Activated CD4-positive, alpha-beta T cell treated with anti-CD3 and anti-CD28 coated beads, Interleukin-2, amount 10 ng/mL, durations not matched to agents 7 days and 5 days (primary cell): ENCODE measurements around the gene ZFAND3. TPM values are rescaled to one million over a fixed set of nuclear protein-coding genes. Genes with fewer than 3 reads are reported as not detected.

Source experiments
- CTCF ChIA-PET: fragments of 350-600 bp; sonication (Branson Sonifier 250); formaldehyde crosslinking; loops from one replicate; lab custom pipeline; 2021; ENCODE audit warnings: antibody characterized with exemption; lab: Charles Lee
- POLR2A ChIA-PET: fragments of 350-600 bp; sonication (Branson Sonifier 250); formaldehyde crosslinking; loops from one replicate; lab custom pipeline; 2021; ENCODE audit warnings: antibody characterized with exemption; lab: Charles Lee
- DNase-seq: peaks from one replicate; pipeline ENCODE4 v3.0.0-alpha.2; 2020
- H3K27ac Mint-ChIP-seq: one replicate; pipeline ENCODE4 v1.8.0; 2021; ENCODE audit warnings: mild to moderate bottlenecking, moderate library complexity, mixed read lengths
- H3K27me3 Mint-ChIP-seq: one replicate; pipeline ENCODE4 v1.8.0; 2021; ENCODE audit warnings: mixed read lengths
- H3K36me3 Mint-ChIP-seq: one replicate; pipeline ENCODE4 v1.8.0; 2021; ENCODE audit warnings: low read depth, mixed read lengths
- H3K4me1 Mint-ChIP-seq: one replicate; pipeline ENCODE4 v1.8.0; 2021; ENCODE audit warnings: mixed read lengths
- H3K4me3 Mint-ChIP-seq: one replicate; pipeline ENCODE4 v1.8.0; 2021; ENCODE audit warnings: mild to moderate bottlenecking, moderate library complexity, mixed read lengths
- H3K9me3 Mint-ChIP-seq: one replicate; pipeline ENCODE4 v1.8.0; 2021; ENCODE audit warnings: mixed read lengths
- total RNA-seq, 2 experiments: library from RNA; stranded (reverse); gene quantifications; one replicate each; pipeline ENCODE4 v1.2.3, GENCODE V29; 2021

ZFAND3 gene
- total RNA-seq, 2 experiments from 2014 or later = 27.4 to 34.7 TPM

DNA sequence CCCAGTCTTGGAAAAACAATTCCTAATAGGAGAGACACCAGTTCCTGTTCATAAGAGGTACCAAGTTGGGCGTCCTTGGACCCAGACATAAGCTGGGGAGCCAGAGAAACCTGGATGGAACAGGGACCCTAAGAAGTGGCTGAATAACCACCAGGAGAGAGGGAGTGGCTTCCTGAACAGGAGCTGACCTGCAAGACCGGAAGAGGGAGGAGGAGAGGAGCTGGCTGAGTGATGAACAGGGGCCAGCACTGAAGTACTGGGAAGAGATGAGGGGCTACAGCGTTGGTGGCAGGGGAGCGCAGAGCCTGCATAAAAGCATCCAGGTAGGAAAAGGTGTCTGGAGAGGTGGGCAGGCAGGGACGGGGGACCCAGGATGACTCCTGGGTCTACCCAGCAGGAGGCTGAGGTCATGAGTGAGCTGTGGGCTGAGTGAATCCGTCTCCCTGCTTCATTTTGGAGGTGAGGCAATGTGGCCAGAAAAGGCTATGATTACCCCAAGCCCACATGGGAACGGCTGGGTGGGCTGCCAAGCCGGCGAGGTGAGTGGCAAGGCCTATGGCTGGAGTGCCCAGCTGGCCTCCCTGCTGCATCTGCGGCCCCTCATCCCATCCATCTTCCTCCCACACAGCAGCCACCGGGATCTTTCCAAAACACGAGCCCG, 34.4 kb upstream of the ZFAND3 start:
- POLR2A ChIA-PET = no interaction called here
- H3K27ac Mint-ChIP-seq = no peak overlapping the region
- CTCF ChIA-PET = interaction anchor here (0.9 to 1.4 kb wide), 3 partner anchors 43 to 250 kb away, joined by 3 read pairs; no protein-coding TSS in a partner anchor
- peaks cover 15% of the 10 kb centered on the region for H3K4me1 Mint-ChIP-seq
- no peak overlapping the region for H3K4me3 Mint-ChIP-seq
- H3K36me3 Mint-ChIP-seq = no peaks in the 10 kb centered on the region
- no peaks in the 10 kb centered on the region for H3K9me3 Mint-ChIP-seq
- no peak for DNase-seq
- peaks cover 29% of the 10 kb centered on the region for H3K27me3 Mint-ChIP-seq

DNA sequence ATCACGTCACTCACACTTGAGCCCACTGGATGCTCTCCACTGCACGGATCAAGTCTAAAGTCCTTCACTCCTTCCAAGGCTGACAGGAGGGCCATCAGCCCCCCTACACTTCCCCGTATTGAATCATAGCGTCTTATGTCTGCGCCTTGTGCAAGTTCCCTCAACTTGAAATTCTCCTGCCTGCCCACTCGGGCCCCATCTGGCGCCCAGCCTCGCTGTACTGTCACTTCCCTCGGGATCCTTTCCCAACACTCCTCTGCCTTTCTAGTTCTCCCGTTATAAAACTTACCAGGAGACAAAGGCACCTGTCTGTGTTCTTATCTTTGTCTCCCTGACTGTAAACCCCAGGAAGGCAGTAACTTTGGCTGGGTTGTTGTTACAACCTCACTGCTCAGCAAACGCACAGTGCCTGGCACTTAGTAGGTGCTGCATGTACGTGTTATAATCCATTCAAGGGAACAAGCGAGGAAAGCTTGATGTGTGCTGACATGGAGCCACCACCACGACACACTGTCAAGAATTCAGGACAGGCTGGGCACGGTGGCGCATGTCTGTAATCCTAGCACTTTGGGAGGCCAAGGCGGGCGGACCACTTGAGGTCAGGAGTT, 33.8 kb upstream of the ZFAND3 start:
- no peak for DNase-seq
- peaks cover 29% of the 10 kb centered on the region for H3K27me3 Mint-ChIP-seq
- peaks cover 15% of the 10 kb centered on the region for H3K4me1 Mint-ChIP-seq
- CTCF ChIA-PET = interaction anchor here (0.9 kb wide), 1 partner anchor 42 kb away, joined by 3 read pairs; no protein-coding TSS in a partner anchor
- H3K9me3 Mint-ChIP-seq = no peaks in the 10 kb centered on the region
- H3K27ac Mint-ChIP-seq = no peak overlapping the region
- no peaks in the 10 kb centered on the region for H3K36me3 Mint-ChIP-seq
- POLR2A ChIA-PET = no interaction called here
- no peak overlapping the region for H3K4me3 Mint-ChIP-seq

DNA sequence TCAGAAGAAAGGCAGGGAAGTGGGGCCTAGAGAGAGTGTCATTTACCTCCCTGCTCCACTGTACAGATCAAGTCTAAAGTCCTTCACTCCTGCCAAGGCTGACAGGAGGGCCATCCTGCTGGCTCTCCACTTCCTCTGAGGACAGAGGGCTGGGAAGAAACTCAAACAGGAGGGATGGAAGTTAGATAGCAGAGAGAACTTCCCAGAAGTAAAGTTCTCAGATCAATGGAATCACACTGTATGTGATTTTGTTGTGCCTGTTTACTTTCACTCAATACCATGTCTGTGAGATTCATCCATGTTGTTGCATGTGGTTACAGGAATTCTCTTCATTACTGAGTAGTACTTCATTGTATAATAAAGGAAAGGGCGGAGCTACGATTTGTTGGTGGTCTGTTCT, 32.3 kb upstream of the ZFAND3 start:
- POLR2A ChIA-PET = interaction anchor here (0.7 kb wide), 1 partner anchor 10 kb away, joined by 3 read pairs; no protein-coding TSS in a partner anchor
- no peaks in the 10 kb centered on the region for H3K36me3 Mint-ChIP-seq
- no peaks in the 10 kb centered on the region for H3K9me3 Mint-ChIP-seq
- DNase-seq = no peak
- H3K4me1 Mint-ChIP-seq = peaks cover 21% of the 10 kb centered on the region
- peaks cover 29% of the 10 kb centered on the region for H3K27me3 Mint-ChIP-seq
- H3K27ac Mint-ChIP-seq = no peak overlapping the region
- CTCF ChIA-PET = interaction anchor here (0.9 to 1.4 kb wide), 2 partner anchors 693 to 933 kb away, joined by 3 read pairs; no protein-coding TSS in a partner anchor
- no peak overlapping the region for H3K4me3 Mint-ChIP-seq

DNA sequence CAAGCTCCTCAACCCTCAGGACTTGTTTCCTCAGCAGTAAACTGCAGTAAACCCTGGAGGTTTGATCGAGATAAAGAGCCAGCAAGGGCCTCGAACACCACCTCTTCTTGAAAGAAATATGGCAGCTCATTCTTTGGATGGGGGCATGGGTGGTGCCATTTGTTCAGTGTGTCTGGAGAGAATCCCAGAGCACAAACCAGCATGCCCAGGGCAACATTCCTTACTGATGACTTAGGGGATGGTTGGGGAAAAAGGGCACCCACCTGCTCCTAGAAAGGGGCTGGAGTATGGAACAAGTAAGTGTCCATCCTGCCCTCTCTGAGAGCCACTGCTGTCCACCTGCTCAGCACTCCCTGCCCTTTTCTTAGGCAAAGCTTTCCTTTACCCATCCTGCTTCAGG, 31.3 kb upstream of the ZFAND3 start:
- DNase-seq = no peak
- no peak overlapping the region for H3K4me3 Mint-ChIP-seq
- no peak overlapping the region for H3K27ac Mint-ChIP-seq
- H3K4me1 Mint-ChIP-seq = peaks cover 16% of the 10 kb centered on the region
- H3K27me3 Mint-ChIP-seq = peaks cover 23% of the 10 kb centered on the region
- H3K9me3 Mint-ChIP-seq = no peaks in the 10 kb centered on the region
- ChIA-PET CTCF (interaction anchor here (1.4 kb wide), 1 partner anchor 932 kb away, joined by 3 read pairs; no protein-coding TSS in a partner anchor), POLR2A (no interaction called here)
- H3K36me3 Mint-ChIP-seq = no peaks in the 10 kb centered on the region

DNA sequence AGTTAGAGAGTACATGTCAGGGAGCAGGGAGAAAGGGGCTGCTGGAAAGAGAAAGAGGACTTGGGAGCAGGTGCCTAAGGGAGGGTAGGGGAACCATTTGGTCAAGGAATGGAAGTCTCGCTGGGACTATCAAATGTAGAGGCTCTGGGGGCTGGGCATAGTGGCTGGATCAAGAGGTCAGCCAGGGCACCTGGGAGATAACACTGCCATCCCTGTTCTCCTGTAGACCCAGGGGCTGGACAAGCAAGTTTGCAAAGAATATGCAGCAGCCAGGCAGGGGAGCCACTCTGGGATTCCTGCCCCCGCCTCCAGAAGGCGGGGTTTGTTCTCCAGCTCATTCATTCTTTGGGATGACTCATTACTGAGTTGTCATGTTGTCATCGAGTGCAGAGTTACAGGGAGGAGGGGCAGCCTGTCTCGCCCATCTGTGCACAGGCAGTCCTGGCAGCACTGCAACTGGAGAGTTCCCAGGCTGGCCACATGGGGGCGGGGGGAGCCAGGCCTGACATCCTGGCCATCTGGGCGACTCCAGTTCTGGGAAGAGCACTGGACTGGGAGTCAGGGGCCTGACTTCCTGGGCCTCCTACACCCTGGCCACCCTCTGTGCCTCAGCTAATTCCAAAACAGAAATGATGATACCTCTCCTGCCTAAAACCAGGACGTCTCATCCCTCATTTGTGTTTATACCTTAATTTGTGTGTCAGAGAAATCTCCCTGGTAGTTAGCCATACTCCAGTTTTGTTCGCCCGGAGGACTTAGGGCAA, 28.2 kb upstream of the ZFAND3 start:
- peaks cover 7% of the 10 kb centered on the region for H3K4me1 Mint-ChIP-seq
- ChIA-PET POLR2A (no interaction called here), CTCF (interaction anchor here (0.6 to 1.3 kb wide), 8 partner anchors 8 to 337 kb away, joined by 3 to 4 read pairs (median 3); partner anchors contain the start of gene MDGA1)
- peak; percentile 73 for DNase-seq
- H3K9me3 Mint-ChIP-seq = no peaks in the 10 kb centered on the region
- no peaks in the 10 kb centered on the region for H3K27me3 Mint-ChIP-seq
- H3K27ac Mint-ChIP-seq = no peak overlapping the region
- H3K4me3 Mint-ChIP-seq = no peak overlapping the region
- no peaks in the 10 kb centered on the region for H3K36me3 Mint-ChIP-seq

DNA sequence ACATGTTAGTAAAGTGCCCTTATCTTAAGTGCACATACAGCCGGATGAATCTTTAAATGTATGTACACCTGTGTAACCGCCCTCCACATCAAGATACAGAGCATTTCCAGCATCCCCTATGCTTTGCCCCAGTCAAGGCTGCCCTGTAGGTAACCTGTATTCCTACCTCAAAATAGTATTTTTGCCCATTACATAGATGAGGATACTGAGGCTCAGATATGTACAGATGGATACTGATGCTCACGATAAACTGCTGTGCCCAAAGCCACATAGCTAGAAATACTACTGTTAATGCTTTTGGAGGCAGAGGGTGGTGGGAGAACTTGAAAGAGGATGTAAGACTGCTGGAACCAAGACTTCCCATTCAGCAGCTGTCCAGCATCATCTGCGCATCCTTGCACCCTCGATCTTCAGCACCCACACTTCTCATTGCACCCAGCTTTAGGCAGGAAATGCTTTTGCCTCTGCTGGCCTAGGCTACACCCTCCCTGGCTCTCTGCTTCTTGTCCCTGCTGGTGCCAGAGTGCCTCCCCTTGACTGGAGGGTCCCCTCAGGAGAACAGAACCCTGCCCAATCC, 27.0 kb upstream of the ZFAND3 start:
- Mint-ChIP-seq H3K4me3 (no peak overlapping the region), H3K9me3 (no peaks in the 10 kb centered on the region), H3K27ac (no peak overlapping the region), H3K27me3 (no peaks in the 10 kb centered on the region), H3K36me3 (no peaks in the 10 kb centered on the region), H3K4me1 (peaks cover 7% of the 10 kb centered on the region)
- no peak for DNase-seq
- ChIA-PET POLR2A (no interaction called here), CTCF (interaction anchor here (0.6 kb wide), 3 partner anchors 9 to 834 kb away, joined by 3 read pairs; no protein-coding TSS in a partner anchor)

DNA sequence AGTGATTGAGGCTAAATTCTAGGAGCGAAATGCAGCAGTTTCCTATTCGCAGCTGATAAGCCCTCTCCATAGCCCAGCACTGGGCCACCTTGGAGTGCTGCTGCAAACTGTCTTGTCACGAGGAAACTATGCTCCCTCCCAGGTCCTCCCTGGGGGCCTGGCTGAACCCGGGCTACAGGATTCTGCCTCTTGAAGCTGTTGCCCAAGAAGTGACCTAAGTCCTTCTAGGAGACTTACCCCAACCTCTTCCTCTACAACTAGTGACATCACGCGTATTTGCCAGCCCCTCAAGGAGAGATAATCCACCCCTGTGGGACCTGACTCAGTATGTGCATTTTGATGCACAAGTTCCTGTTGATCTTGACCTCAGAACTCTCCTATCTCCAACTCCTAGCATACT, 26.5 kb upstream of the ZFAND3 start:
- Mint-ChIP-seq H3K4me1 (peaks cover 7% of the 10 kb centered on the region), H3K9me3 (no peaks in the 10 kb centered on the region), H3K36me3 (no peaks in the 10 kb centered on the region), H3K27ac (no peak overlapping the region), H3K27me3 (no peaks in the 10 kb centered on the region), H3K4me3 (no peak overlapping the region)
- no peak for DNase-seq
- CTCF ChIA-PET = interaction anchor here (1.4 kb wide), 1 partner anchor 18 kb away, joined by 3 read pairs; no protein-coding TSS in a partner anchor
- POLR2A ChIA-PET = no interaction called here

DNA sequence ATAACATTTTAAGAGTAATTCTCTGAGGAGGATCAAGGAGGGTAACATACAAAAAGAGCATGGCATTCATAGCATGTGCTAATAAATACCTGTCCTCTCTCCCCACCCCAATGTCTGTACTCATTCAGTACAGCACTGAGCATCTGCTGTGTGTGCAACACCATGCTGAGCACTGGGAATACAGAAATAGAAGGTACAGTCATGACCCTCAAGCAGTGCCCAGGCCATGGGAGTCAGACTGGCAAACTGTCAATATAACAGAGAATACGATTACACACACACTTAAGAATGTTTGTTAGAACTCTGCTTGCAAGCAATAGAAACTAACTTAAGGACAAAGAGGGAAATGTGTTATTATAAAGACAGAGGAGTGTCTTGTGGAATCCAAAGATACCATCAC, 24.7 kb upstream of the ZFAND3 start:
- H3K4me3 Mint-ChIP-seq = no peak overlapping the region
- DNase-seq = no peak
- CTCF ChIA-PET = interaction anchor here (0.6 to 1.9 kb wide), 3 partner anchors 12 to 132 kb away, joined by 3 to 10 read pairs (median 4); no protein-coding TSS in a partner anchor
- no peaks in the 10 kb centered on the region for H3K27me3 Mint-ChIP-seq
- H3K4me1 Mint-ChIP-seq = peaks cover 7% of the 10 kb centered on the region
- POLR2A ChIA-PET = no interaction called here
- no peak overlapping the region for H3K27ac Mint-ChIP-seq
- H3K9me3 Mint-ChIP-seq = no peaks in the 10 kb centered on the region
- H3K36me3 Mint-ChIP-seq = no peaks in the 10 kb centered on the region

DNA sequence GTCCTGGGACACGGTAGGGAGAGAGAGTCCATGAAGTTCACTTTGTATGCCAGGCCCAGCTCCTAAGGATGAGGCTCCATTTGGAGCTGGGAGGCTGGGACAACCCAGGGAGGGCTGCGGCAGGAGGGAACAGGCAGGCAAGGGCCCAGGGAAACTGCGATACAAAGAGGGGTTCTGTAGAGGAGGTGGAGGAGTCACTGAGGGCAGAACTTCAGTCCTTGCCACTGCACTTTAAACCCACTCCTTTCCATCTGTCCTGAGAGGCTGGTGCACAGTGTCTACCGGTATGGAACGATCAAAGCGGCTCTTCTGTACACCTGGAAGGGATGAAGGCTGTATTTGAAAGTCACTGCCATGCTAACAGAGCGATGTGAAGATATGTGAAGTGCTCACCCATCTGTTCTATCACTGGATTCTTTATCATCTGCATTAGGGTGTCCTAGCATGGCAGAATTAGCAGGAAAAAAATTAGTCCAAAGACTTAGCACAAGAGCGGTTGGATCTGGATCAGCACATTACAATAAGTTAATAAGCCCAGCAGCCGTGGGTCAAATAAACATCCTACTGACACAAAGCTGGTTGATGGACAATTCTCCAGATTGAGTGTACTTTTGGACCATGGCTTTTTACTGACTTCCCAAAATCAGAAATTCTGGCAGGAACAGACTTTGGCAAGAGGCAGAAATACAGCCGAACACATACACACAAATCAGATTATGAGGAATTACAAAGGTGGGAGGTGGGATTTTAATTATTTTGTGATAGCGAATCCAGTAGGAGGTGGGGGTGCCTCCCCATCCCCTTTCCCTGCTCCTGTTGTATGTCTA, 20.9 kb upstream of the ZFAND3 start:
- POLR2A ChIA-PET = no interaction called here
- no peak for DNase-seq
- CTCF ChIA-PET = interaction anchor here (0.8 kb wide), 1 partner anchor 292 kb away, joined by 3 read pairs; no protein-coding TSS in a partner anchor
- Mint-ChIP-seq H3K27ac (no peak overlapping the region), H3K9me3 (no peaks in the 10 kb centered on the region), H3K4me3 (no peak overlapping the region), H3K27me3 (peaks cover 6% of the 10 kb centered on the region), H3K36me3 (no peaks in the 10 kb centered on the region), H3K4me1 (no peaks in the 10 kb centered on the region)

DNA sequence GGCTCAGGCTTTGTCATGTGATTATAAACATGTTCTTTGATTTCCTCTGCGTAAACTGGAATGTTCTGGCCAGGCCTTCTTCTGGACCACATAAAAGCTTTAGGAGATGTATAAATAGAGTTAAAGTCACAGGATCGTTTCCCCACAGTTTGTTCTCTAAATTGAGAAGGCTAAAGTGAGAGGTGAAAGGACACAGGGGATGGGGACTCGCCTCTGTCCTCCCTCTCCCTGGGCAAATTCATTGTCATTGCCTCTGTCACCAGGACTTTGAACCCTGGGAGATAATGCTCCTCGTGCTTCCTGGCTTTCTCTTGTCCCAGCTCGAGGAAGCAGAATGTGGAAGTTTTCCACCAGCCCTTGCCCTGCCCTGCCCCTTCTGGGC, 20.3 kb upstream of the ZFAND3 start:
- no peak overlapping the region for H3K4me3 Mint-ChIP-seq
- CTCF ChIA-PET = no interaction called here
- peaks cover 2% of the 10 kb centered on the region for H3K4me1 Mint-ChIP-seq
- H3K27me3 Mint-ChIP-seq = peaks cover 6% of the 10 kb centered on the region
- no peak overlapping the region for H3K27ac Mint-ChIP-seq
- H3K9me3 Mint-ChIP-seq = no peaks in the 10 kb centered on the region
- no peak for DNase-seq
- no peaks in the 10 kb centered on the region for H3K36me3 Mint-ChIP-seq
- POLR2A ChIA-PET = no interaction called here

DNA sequence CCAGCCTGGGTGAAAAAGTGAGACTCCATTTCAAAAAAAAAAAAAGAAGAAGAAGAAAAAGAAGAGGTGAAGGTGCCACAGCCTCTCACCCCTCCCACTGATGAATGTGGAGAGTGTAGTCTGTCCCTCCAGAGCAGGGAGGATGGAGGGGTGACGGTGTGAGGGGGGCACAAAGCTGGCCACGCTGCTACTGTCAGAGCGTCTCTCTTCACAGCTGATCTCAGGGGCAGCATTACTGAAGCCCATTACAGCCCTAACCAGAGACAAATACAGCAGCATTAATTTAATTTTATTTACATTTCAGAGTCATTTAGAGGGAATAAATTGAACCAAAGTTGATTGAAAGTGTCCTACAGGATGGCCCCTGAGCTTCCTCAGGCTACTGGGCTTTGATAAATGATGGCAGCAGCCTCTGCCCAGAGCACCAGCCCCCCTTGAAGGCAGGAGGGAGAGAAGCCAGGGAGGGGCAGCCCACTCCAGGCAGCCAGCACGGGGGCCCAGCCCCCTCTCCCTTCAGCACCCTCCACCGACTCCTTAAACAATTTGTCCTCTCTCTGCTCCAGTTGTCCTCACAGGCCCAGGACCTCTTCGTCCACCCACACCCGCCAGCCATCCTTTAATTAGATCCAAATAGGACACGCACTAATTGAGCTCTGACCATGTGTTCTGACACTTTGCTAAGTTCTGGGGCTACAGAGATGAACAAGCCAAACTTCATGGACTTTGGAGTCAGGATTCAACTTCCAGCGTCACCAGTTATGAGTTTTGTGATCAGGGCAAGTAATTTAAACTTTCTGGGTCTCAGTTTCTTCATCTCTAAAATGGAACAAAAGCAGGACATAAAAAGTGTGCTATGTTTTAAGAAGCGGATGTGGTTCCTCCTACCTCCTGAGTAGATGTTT, 18.6 kb upstream of the ZFAND3 start:
- DNase-seq = no peak
- no peaks in the 10 kb centered on the region for H3K36me3 Mint-ChIP-seq
- ChIA-PET POLR2A (no interaction called here), CTCF (no interaction called here)
- H3K27ac Mint-ChIP-seq = no peak overlapping the region
- H3K27me3 Mint-ChIP-seq = peaks cover 6% of the 10 kb centered on the region
- peaks cover 3% of the 10 kb centered on the region for H3K4me1 Mint-ChIP-seq
- no peaks in the 10 kb centered on the region for H3K9me3 Mint-ChIP-seq
- H3K4me3 Mint-ChIP-seq = no peak overlapping the region
